ENCODE results near the gene SYTL1.

The SYTL1 gene

GRCh38 chr1:27372022-27372807 lies 30.4 kb downstream of the SYTL1 start:
- TF ChIP-seq CEBPB (IDR thresholded peaks at IDR 0.05) (no peak), ZBTB7A (IDR thresholded peaks at IDR 0.05; ENCODE audit: low read depth) (no peak), RAD21 (IDR thresholded peaks at IDR 0.05; ENCODE audit: low read depth) (no peak), MAX (IDR thresholded peaks at IDR 0.05) (no peak)
- TF ChIP-seq, protein P1, sequence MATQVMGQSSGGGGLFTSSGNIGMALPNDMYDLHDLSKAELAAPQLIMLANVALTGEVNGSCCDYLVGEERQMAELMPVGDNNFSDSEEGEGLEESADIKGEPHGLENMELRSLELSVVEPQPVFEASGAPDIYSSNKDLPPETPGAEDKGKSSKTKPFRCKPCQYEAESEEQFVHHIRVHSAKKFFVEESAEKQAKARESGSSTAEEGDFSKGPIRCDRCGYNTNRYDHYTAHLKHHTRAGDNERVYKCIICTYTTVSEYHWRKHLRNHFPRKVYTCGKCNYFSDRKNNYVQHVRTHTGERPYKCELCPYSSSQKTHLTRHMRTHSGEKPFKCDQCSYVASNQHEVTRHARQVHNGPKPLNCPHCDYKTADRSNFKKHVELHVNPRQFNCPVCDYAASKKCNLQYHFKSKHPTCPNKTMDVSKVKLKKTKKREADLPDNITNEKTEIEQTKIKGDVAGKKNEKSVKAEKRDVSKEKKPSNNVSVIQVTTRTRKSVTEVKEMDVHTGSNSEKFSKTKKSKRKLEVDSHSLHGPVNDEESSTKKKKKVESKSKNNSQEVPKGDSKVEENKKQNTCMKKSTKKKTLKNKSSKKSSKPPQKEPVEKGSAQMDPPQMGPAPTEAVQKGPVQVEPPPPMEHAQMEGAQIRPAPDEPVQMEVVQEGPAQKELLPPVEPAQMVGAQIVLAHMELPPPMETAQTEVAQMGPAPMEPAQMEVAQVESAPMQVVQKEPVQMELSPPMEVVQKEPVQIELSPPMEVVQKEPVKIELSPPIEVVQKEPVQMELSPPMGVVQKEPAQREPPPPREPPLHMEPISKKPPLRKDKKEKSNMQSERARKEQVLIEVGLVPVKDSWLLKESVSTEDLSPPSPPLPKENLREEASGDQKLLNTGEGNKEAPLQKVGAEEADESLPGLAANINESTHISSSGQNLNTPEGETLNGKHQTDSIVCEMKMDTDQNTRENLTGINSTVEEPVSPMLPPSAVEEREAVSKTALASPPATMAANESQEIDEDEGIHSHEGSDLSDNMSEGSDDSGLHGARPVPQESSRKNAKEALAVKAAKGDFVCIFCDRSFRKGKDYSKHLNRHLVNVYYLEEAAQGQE (IDR thresholded peaks at IDR 0.05; ENCODE audit: low read depth), result no peak
- TF ChIP-seq, protein P2, sequence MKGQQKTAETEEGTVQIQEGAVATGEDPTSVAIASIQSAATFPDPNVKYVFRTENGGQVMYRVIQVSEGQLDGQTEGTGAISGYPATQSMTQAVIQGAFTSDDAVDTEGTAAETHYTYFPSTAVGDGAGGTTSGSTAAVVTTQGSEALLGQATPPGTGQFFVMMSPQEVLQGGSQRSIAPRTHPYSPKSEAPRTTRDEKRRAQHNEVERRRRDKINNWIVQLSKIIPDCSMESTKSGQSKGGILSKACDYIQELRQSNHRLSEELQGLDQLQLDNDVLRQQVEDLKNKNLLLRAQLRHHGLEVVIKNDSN (IDR thresholded peaks at IDR 0.05), result no peak

DNA sequence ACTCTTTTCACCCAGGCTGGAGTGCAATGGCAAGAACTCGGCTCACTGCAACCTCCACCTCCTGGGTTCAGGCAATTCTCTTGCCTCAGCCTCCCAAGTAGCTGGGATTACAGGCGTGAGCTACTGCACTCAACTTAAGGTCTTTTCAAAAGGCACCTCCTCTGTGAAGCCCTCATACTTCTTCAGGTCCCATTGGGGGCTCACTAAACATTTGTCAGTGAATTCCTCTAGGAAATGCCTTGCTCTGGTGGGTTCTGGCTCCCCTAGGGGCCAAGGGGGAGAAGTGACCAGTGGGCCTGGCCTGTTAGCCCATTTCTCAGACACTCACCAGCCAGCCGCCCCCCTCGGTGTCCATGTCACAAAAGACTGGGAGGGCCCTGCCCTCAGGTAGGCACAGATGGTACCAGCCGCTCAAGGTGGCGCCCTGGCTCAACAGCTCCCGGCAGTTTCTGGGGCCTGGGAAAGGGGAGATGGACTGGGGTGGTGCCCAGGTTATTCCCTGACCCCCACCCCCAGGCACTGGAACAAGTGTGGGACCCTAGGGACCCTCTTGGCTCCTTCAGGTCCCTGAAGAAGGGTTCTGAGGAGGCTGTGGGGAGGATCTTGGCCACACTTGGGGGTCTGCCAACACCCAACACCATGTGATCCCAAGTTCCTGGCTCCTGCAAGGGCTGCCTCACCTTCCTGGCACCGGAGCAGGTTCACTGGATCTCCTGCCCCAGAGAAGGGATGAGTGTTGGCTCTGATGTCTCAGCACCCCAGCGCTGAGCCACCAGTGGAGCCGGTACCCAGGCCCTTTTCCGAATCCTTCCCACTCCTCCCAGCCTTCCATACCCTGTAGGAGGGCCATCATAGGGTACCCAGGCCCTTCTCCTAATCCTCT lies 31.2 kb downstream of the SYTL1 start:
- TF ChIP-seq EGR1 (IDR thresholded peaks at IDR 0.05), result no peak
- TF ChIP-seq RAD21 (IDR thresholded peaks at IDR 0.05; ENCODE audit: low read depth), result no peak
- no peak for TF ChIP-seq TCF12 (IDR thresholded peaks at IDR 0.05; ENCODE audit: low read depth)

DNA sequence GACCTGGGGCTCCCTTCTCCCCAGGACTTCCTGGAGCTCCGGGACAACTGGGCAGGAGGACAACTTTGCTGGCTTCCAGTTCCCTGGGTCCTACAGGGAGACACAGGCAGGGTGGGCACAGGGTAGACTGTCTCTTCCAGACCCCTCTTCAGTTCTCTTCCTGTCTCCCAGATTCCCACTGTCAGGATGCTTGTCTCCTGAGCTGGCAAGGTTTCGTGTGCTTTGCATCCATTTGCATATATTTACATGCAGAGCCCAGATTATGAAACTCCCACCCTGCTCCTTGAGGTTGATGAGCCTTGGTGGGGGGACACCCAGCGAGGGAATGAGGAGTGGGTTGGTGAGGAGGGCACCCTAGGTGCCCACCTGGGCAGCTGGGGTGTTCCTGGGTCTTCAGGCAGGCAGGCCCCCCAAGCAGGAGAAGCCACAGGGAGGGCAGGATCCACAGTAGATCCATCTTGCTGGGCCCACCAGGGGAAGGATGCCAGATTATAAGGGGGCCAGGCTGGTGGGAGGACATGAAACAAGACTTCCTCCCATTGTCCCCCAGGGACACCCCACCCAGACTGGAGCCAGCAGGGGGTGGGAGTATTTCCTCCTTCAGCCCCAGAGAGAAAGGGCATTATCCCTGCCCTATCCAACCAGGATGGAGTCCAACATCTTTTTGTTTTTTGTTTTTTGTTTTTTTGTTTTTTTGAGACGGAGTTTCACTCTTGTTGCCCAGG lies 32.7 kb downstream of the SYTL1 start, which contains the start of gene FCN3:
Gene FCN3 (minus strand): TSS at position 463 of the 725 bp plus-strand sequence. CDS start 6 bp downstream, at position 457.
- TF ChIP-seq TAF1 (IDR thresholded peaks at IDR 0.05; ENCODE audit: low read depth) (no peak), RAD21 (IDR thresholded peaks at IDR 0.05; ENCODE audit: low read depth) (no peak), MAX (IDR thresholded peaks at IDR 0.05) (no peak), CREB1 (IDR thresholded peaks at IDR 0.05; ENCODE audit: low read depth) (no peak), EP300 (IDR thresholded peaks at IDR 0.05; ENCODE audit: borderline replicate concordance) (no peak), CEBPB (IDR thresholded peaks at IDR 0.05) (no peak), ZBTB7A (IDR thresholded peaks at IDR 0.05; ENCODE audit: low read depth) (no peak), YY1 (IDR thresholded peaks at IDR 0.05; ENCODE audit: low read depth) (no peak), NFIC (IDR thresholded peaks at IDR 0.05) (no peak), FOXM1 (IDR thresholded peaks at IDR 0.05; ENCODE audit: borderline replicate concordance, low read depth) (no peak), TCF12 (IDR thresholded peaks at IDR 0.05; ENCODE audit: low read depth) (no peak)

DNA sequence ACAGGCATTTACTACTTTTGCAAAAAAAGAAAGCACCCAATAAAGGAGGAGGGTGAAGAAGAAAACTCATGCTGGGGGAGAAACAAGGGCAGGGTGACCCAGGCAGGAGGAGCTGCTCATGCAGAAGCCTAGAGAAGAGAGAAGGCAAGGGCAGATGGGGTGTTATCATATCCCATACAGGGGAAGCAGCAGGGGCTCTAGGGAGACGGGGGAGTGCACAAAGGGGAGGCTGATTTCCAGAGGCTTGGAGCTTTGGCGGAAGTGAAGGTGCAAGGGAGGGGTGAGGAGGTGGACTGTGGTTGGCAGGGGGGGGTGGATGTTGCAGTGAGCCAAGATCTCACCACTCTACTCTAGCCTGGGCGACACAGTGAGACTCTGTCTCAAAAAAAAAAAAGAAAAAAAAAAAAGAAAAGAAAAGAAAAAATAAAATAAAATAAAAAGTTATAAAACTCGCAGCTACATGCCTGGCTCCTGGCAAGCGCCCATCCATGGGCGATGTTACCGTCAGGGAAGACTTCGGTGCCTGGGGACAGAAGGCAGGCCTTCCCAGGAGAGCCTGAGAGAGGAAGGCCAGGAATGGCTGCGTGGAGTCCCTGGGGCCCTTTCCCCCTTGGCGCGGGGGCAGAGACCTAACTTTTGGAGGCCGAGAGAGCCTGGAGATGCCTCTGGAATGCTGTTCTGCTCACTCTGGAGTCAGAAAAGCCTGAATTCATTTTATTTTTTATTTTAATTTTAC lies 36.1 kb downstream of the SYTL1 start:
- no peak for TF ChIP-seq TEAD4 (IDR thresholded peaks at IDR 0.05)
- TF ChIP-seq RAD21 (IDR thresholded peaks at IDR 0.05; ENCODE audit: low read depth), result no peak
- no peak for TF ChIP-seq MAX (IDR thresholded peaks at IDR 0.05)
- TF ChIP-seq EP300 (IDR thresholded peaks at IDR 0.05; ENCODE audit: borderline replicate concordance), result no peak
- no peak for TF ChIP-seq EGR1 (IDR thresholded peaks at IDR 0.05)
- TF ChIP-seq, protein P2 (IDR thresholded peaks at IDR 0.05), result no peak
- no peak for TF ChIP-seq TAF1 (IDR thresholded peaks at IDR 0.05; ENCODE audit: low read depth)
- no peak for TF ChIP-seq TCF12 (IDR thresholded peaks at IDR 0.05; ENCODE audit: low read depth)
- TF ChIP-seq CREB1 (IDR thresholded peaks at IDR 0.05; ENCODE audit: low read depth), result no peak
- TF ChIP-seq, protein P1 (IDR thresholded peaks at IDR 0.05; ENCODE audit: low read depth), result no peak
- no peak for TF ChIP-seq NFIC (IDR thresholded peaks at IDR 0.05)
